HEK293 (cell line): Measurements from ENCODE around the gene ADGRD2.

Experiments
- YY1 ChIP-seq: fragments of 450-650 bp; formaldehyde crosslinking; IDR thresholded peaks from 2 replicates; pipeline ENCODE4 v1.5.1; 2018; ENCODE audit warnings: missing biosample characterization, missing genetic modification characterization
- YY2 ChIP-seq: fragments of 450-650 bp; formaldehyde crosslinking; IDR thresholded peaks from 2 replicates; pipeline ENCODE4 v1.5.1; 2016; ENCODE audit warnings: missing biosample characterization, missing genetic modification characterization
- ZNF362 ChIP-seq: fragments of 450-650 bp; formaldehyde crosslinking; IDR thresholded peaks from 2 replicates; pipeline ENCODE4 v1.5.1; 2016; ENCODE audit warnings: missing biosample characterization, missing genetic modification characterization
- ZNF701 ChIP-seq: fragments of 450-650 bp; formaldehyde crosslinking; IDR thresholded peaks from 2 replicates; pipeline ENCODE4 v1.5.1; 2016; ENCODE audit warnings: missing biosample characterization, missing genetic modification characterization
- ZNF791 ChIP-seq: fragments of 450-650 bp; formaldehyde crosslinking; IDR thresholded peaks from 2 replicates; pipeline ENCODE4 v1.5.1; 2016; ENCODE audit warnings: missing biosample characterization, missing genetic modification characterization
- ZNF843 ChIP-seq: fragments of 450-650 bp; formaldehyde crosslinking; IDR thresholded peaks from 2 replicates; pipeline ENCODE4 v1.5.1; 2016; ENCODE audit warnings: missing biosample characterization, missing genetic modification characterization
- TF ChIP-seq, protein P1 (sequence below): fragments of 450-650 bp; formaldehyde crosslinking; IDR thresholded peaks from 2 replicates; pipeline ENCODE4 v1.5.1; 2016; ENCODE audit warnings: missing biosample characterization, missing genetic modification characterization

DNA sequence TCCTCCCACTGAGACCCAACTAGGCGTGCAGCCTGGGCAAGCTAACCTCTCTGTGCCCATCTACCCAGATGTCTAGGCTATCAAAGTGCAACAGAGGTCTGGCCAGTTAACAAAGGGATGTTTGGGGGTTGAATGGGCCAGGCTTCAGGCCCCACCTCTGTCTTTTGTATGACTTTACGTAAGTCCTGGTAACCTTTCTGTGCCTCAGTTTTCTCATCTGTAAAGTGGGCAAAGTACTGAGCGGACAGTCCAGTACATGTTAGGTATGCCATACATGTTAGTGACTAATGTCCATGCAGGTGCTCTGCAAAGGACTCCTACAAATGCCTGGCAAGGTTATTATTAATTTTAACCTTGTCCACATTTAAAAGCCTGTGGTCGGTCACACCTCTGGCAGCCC lies 43.0 kb downstream of the ADGRD2 start:
- TF ChIP-seq, protein P1, sequence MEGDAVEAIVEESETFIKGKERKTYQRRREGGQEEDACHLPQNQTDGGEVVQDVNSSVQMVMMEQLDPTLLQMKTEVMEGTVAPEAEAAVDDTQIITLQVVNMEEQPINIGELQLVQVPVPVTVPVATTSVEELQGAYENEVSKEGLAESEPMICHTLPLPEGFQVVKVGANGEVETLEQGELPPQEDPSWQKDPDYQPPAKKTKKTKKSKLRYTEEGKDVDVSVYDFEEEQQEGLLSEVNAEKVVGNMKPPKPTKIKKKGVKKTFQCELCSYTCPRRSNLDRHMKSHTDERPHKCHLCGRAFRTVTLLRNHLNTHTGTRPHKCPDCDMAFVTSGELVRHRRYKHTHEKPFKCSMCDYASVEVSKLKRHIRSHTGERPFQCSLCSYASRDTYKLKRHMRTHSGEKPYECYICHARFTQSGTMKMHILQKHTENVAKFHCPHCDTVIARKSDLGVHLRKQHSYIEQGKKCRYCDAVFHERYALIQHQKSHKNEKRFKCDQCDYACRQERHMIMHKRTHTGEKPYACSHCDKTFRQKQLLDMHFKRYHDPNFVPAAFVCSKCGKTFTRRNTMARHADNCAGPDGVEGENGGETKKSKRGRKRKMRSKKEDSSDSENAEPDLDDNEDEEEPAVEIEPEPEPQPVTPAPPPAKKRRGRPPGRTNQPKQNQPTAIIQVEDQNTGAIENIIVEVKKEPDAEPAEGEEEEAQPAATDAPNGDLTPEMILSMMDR (tag by site-specific recombination), result no peak
- TF ChIP-seq ZNF791 (tag by site-specific recombination) (no peak), YY1 (tag by site-specific recombination) (no peak), ZNF362 (tag by site-specific recombination) (no peak), ZNF701 (tag by site-specific recombination) (no peak), YY2 (tag by site-specific recombination) (no peak), ZNF843 (tag by site-specific recombination) (no peak)
